Stimulated activated CD8-positive, alpha-beta memory T cell treated with anti-CD3 and anti-CD28 coated beads, Interleukin-12 subunit alpha, Interleukin-12 subunit beta, amount 100 ng/mL, for 4 hours (primary cell): ENCODE data around the gene JAK2.
"Not testable (repeated sequence)": the region's sequence is repeated elsewhere in the genome, so short reads cannot be mapped to it uniquely, and the experiment has no call there.

ENCODE experiments used
- DNase-seq: peaks from one replicate; pipeline ENCODE4 v3.0.0-alpha.2; 2020; ENCODE audit warnings: low read depth

The JAK2 gene

DNA sequence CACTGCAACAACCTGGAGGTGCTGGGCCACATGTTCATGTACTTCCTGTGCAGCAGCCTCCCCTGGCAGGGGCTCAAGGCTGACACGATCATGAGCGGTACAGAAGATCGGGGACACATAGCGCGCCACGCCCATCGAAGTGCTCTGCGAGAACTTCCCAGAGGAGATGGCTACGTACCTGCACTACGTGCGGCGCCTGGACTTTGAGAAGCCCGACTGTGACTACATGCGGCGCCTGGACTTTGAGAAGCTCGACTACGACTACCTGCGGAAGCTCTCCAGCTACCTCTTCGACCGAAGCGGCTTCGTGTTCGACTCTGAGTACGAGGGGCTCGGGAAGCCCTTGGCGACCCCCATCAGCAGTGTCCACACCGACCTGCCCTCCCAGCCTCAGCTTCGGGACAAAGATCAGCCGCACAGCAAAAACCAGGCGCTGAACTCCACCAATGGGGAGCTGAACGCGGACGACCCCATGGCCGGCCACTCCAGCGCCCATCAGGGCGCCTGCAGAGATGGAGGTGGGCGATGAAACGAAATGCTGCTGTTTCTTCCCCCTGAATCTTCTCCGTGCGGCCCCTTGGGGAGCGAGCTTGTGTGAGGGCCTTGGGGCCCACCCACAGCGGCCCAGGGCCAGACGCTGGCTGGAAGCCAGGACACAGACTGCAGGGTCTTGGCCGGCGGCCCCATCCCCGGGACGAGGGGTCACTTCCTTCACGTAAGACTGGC lies 56.5 kb downstream of the JAK2 start:
- no peak for DNase-seq

DNA sequence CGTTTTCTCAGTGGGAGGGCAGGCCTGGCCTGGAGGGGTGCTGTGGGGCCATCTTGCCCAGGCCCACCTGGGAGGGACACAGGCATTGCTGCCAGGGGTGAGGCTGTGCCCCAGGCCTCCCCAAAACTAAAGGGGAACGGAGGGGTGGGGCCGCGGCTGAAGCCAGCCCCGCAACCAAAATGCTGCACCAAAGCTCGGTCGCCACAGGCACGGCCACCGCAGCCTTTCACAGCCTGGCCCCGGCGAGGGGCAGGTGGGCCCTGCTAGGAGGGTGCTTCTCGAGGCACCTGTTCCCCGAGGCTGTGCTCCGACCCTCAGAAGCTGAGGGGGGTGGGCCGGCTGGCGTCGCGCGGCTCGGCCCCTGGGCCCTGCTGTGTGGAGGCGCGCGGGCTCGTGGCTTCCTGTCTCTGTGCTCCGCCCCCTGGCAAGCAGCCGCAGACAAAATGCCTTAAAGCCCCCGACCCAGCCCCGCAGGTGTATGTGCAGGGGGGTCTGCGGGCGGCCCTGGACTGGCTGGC lies 57.6 kb downstream of the JAK2 start:
- no peak for DNase-seq

DNA sequence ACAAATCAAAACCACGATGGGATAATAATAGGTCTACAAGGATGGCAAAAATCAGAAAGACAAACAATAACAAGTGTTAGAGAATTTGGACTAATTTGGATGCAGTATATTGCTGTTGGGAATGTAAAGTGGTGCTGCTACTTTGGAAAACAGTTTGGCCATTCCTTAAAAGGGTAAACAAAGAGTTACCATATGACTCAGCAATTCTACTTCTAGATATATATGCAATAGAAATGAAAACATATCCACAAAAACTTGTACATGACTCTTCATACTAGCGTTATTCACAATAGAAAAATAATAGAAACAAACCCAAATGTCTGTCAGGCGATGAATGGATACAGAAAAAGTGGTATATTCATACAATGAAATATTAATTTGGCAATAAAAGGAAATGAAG lies 58.3 kb downstream of the JAK2 start:
- no peak for DNase-seq

DNA sequence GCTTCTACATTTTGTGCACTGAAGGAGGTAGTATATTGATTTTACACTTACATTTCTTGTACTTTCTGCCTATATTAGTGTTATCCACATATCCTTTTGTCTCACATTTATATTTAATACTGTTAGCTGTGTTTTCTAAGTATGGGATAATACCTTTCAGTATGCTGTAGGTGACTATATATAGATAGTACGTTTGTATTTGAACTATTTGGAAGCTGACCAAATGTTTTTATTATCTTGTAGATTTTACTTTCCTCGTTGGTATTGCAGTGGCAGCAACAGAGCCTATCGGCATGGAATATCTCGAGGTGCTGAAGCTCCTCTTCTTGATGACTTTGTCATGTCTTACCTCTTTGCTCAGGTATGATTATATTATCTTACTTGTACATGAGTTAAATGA lies 59.1 kb downstream of the JAK2 start:
- no peak for DNase-seq

DNA sequence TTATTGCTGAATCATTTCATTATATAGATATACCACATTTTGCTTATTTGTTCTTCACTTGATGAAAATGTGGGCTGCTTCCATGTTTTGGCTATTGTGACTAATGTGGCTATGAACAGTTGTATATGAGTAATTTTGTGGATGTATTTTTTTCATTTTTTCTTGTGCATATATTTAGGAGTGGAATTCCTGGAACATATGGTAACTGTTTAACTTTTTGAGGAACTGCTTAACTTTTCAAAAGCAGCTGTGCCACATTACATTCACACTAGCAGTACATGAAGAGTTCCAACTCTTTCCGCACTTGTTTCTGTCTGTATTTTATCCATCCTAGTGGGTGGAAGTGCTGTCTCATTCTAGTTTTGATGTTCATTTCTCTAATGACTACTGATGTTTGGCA lies 67.8 kb downstream of the JAK2 start:
- no peak for DNase-seq

DNA sequence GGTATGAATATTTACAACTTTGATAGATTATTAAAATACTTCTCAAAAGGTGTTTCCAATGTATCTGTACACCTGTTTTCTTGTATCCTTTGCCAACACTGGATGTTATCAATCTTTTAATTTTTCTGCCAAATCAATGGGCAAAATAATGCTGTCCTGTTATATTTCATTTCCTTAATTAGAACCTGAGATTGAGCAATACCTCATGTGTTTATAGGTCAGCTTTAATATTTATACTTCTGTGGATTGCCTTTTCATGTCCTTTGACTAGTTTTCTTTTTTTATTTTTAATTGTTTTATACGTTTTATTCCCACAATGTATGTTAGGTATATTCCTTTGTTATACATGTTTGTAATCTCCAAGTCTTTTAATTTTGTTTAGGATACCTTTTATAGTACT lies 77.6 kb downstream of the JAK2 start:
- no peak for DNase-seq

DNA sequence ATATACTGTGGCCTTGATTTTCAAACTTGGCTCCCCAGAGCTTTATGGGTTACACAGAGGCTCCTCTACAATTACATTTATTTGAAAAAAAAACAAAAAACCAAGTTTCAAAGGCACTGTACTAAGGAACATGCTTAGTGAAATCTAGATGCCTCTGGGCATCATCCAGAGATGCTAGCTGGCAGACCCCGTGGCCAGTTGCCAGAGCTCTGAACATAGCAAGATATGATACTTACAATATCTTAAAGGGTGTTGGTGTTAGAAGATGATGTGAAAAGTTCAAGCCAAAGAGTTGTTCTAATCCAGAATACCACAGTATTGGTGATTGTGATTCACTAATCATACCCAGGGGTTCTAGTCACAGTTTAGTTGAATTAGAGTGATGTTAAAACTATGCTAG lies 87.8 kb downstream of the JAK2 start:
- DNase-seq, result no peak

DNA sequence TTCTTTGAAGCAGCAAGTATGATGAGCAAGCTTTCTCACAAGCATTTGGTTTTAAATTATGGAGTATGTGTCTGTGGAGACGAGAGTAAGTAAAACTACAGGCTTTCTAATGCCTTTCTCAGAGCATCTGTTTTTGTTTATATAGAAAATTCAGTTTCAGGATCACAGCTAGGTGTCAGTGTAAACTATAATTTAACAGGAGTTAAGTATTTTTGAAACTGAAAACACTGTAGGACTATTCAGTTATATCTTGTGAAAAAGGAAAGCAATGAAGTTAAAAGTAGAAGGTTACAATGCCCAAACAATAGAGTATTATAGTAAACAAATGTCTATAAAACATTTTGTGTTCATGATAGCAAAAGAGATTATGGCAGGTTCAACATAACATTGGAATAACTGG lies 88.6 kb downstream of the JAK2 start:
- no peak for DNase-seq

DNA sequence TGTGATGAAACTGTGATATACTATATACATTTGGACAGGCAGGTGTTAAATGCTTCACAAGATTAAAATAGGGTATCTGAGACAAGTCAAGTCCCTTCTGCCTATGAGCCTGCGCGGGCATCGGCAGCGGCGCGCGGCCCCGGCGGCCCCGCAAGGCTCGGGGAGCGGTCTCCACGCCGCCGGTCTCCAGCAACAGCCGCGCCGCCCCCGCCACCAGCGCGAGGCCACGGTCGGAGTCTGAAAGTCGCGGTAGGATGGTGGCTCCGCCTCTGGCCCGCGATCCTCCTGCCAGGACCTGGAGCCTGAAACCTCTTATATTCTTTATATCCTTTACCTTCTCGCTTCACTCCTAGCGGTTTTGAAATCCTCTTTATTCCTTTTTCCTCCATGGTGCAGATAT lies 100.9 kb downstream of the JAK2 start:
- DNase-seq, result no peak

DNA sequence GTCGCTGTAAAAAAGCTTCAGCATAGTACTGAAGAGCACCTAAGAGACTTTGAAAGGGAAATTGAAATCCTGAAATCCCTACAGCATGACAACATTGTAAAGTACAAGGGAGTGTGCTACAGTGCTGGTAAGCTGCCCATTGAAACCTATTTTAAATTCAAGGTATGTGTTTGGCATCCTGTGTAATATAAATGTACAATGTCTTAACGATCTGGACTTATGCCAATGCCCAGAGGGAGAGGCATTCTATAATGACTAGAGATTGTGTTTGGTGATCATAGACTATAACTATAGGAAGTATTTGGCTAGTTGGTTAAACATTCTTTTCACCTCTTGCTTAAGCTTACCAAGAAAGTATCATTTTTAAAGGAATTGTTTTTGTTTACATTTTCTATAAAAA lies 104.7 kb downstream of the JAK2 start:
- DNase-seq, result no peak

DNA sequence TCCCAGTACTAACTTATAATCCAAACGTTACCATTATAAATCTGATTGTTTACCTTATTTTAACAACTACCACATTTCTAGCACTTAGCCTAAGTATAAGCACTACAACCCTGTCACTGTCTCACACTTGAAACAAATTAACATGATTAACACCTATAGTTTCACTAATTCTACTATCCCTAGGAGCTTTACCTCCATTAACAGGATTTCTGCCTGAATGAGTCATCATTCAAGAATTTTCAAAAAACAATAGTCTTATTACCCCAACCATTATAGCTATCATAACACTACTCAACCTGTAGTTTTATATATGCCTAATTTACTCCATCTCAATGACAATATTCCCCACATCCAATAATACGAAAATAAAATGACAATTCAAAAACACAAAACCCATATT lies 110.7 kb downstream of the JAK2 start:
- DNase-seq, result no peak

DNA sequence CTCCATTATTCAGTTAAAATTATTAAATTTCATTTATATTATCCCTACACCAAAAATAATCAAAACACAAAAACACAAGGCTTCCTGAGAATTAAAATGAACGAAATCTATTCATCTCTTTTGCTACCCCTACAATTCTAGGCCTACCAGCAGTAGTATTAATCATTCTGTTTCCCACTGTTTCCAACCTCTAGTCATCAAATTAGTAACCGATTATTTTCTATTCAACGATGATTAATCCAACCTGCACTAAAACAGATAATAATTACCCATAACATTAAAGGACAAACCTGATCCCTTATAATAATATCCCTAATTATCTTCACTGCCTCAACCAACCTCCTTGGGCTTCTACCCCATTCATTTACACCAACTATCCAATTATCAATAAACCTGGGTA lies 114.4 kb downstream of the JAK2 start:
- no peak for DNase-seq

DNA sequence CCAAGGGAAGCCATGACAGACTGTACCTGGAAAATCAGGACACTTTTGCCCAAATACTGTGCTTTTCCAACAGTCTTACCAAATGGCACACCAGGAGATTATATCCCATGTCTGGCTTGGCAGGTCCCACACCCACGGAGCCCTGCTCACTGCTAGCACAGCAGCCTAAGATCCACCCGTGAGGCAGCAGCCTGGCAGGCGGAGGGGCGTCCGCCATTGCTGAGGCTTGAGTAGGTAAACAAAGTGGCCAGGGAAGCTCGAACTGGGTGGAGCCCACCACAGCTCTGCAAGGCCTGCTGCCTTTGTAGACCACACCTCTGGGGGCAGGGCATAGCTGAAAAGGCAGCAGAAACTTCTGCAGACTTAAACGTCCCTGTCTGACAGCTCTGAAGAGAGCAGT lies 116.1 kb downstream of the JAK2 start:
- not testable (repeated sequence) for DNase-seq

DNA sequence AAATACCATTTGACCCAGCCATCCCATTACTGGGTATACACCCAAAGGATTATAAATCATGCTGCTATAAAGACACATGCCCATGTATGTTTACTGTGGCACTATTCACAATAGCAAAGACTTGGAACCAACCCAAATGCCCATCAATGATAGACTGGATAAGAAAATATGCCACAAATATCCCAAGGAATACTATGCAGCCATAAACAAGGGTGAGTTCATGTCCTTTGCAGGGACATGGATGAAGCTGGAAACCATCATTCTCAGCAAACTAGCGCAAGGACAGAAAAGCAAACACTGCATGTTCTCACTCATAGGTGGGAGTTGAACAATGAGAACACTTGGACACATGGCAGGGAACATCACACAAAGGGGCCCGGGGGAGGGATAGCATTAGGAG lies 121.4 kb downstream of the JAK2 start:
- not testable (repeated sequence) for DNase-seq

DNA sequence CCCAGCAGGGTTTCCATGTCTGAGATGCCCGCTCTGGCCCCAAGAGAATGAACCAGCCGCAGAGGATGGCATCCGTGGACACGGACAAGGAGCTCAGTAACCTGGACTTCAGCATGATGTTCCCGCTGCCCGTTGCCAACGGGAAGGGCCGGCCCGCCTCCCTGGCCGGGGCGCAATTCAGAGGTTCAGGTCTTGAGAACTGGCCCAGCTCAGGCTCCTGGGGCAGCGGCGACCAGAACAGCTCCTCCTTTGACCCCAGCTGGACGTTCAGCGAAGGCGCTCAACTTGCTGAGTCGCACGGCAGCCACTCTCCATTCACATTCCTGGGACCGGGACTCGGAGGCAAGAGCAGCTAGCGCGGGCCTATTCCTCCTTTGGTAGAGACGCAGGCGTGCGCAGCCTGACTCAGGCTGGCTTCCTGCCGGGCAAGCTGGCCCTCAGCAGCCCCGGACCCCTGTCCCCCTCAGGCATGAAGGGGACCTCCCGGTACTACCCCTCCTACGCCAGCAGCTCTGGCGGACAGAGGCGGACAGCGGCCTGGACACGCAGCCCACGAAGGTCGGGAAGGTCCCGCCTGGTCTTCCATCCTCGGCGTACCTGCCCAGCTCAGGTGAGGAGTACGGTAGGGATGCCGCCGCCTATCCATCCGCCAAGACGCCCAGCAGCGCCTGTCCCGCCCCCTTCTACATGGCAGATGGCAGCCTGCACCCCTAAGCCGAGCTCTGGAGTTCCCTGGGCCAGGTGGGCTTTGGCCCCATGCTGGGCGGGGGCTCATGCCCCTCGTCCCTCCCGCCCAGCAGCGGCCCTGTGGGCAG lies 126.0 kb downstream of the JAK2 start:
- DNase-seq, result no peak

DNA sequence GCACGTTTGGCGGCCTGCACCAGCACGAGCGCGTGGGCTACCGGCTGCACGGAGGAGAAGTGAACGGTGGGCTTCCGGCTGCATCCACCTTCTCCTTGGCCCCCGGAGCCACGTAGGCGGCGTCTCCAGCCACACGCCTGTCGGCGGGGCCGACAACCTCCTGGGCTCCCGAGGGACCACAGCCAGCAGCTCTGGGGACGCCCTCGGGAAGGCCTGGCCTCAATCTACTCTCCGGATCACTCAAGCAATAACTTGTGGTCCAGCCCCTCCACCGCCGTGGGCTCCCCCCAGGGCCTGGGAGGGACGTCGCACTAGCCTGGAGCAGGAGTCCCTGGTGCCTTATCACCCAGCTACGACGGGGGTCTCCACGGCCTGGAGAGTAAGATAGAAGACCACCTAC lies 126.6 kb downstream of the JAK2 start:
- no peak for DNase-seq

DNA sequence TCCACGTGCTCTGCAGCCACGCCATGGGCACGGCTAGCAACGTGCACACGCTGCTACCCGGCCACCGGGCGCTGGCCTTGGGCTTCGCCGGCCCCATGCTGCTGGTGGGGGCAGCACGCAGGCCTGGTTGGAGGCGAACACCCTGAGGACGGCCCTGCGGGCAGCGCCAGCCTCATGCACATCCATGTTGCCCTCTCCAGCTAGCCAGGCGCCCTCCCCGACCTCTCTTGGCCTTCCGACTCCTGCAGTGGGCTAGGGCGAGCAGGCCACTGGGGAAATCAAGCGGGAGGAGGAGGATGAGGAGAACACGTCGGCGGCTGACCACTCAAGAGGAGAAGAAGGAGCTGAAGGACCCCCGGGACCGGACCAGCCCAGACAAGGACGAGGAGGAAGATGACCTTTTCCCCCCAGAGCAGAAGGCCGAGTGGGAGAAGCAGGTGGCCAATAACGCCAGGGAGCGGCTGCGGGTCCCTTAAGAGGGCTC lies 127.1 kb downstream of the JAK2 start:
- DNase-seq, result no peak

DNA sequence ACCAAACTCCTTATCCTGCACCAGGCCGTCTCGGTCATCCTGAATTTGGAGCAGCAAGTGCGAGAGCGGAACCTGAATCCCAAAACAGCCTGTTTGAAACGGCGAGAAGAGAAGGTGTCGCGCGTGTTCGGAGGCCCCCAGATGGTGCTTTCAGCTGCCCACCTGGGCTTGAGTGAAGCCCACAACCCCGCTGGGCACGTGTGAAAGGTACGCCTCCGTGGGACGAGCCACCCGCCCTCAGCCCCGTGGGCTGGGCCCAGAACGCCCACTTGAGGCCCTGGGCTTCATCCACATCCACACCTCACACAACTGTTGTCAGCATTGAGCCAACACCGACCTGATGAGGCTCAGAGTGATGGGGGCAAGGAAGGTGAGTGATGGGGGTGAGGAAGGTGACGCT lies 127.6 kb downstream of the JAK2 start:
- DNase-seq, result no peak

DNA sequence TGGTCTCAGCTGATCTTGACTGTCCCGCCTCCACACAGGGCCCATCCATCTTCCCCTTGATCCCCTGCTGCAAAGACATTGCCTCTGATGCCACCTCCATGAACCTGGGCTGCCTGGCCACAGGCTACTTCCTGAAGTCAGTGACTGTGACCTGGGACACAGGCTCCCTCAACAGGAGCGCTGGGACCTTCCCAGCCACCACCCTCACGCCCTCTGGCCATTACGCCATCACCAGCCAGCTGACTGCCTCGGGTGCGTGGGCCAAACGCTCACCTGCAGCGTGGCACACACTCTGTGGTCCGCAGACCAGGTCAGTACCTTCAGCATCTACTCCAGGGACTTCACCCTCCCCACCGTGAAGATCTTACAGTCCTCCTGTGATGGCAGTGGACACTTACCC lies 128.5 kb downstream of the JAK2 start:
- no peak for DNase-seq

DNA sequence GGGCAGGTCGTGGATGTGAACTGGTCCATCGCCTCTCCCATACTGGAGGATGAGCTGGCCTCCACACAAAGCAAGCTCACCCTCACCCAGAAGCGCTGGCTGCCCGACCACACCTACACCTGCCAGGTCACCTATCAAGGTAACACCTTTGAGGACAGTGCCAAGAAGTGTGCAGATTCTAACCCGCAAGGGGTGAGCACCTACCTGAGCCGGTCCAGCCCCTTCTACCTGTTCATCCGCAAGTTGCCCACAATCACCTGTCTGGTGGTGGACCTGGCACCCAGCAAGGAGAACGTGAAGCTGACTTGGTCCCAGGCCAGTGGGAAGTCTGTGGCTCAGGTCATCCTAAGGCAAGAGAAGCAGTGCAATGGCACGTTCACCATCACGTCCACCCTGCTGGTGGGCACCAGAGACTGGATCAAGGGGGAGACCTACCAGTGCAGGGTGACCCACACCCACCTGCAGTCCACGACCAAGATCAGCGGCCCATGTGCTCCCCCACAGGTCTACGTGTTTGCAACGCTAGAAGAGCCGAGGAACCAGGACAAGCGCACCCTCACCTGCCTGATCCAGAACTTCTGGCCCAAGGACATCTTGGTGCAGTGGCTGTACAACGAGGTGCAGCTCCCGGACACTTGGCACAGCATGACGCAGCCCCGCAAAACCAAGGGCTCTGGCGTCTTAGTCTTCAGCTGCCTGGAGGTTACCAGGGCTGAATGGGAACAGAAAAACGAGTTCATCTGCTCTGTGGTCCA lies 129.1 kb downstream of the JAK2 start:
- no peak for DNase-seq

DNA sequence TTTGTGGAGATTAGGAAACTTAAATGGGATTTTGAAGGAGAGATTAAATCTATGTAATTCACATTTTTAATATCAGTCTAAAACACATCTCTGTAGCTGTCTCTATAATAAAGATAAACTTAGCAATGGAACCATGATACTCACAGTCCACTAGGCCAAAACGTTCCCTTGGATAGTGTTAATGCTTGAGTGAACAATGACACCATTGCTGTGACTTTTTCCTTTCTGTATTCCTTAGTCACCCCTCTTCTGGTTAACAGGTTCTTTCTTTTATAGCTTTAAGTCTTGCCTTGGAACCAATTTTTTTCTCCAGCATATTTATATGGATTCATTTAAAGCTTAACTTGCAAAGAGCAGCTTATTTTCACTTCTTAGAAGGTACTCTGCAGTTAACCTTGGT lies 137.0 kb downstream of the JAK2 start:
- DNase-seq, result no peak

DNA sequence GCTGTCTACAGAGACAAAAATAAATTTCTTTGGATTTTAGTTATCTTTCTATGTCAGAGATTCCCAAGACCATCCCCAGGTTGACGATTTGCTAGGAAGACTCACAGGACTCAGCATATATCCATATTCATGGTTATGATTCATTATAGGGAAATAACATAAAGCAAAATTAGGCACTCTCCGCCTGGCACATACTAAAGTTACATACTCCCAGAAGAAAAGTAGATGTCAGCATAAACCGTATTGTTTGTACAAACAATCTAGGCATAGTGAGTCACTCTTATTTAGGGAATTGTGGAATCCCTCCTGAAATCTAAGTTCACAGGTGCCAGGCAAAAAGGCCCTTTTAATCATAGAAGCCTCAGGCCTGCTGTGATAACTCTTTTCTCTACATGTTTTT lies 137.4 kb downstream of the JAK2 start:
- DNase-seq, result no peak

DNA sequence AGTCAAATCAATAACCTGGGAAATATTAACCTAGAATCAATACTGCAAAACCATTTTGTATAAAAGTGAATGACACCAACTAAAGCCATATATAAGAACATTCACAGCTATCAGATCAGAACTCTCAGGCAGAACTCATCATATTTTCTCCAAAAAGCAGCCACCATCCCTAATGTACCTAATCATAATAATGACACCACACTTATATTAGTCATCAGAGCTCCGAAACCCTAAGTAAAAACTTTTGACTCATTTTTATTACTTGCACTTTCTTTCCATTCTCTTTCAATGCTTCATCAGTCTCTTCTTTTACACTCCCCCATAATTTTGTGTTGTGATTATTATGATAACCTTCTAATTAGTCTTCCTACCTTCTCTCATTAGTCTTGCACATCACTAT lies 155.1 kb downstream of the JAK2 start:
- no peak for DNase-seq
